ENCODE results near the gene LRRC25.
A peak's percentile ranks its signal among the peaks of the same experiment; 100 is the strongest.

The LRRC25 gene

GRCh38 chr19:18373892-18374629, 23.4 kb downstream of the LRRC25 start (continued):
- no peak for TF ChIP-seq ZFP3 (tag by site-specific recombination; IDR thresholded peaks at IDR 0.05; ENCODE audit: low read depth)
- no peak for TF ChIP-seq ZNF239 (tag by site-specific recombination; IDR thresholded peaks at IDR 0.05)
- TF ChIP-seq ATF2 (tag by site-specific recombination; IDR thresholded peaks at IDR 0.05; ENCODE audit: low read depth): no peak
- no peak for TF ChIP-seq ZNF157 (tag by site-specific recombination; IDR thresholded peaks at IDR 0.05)
- TF ChIP-seq SALL2 (tag by site-specific recombination; IDR thresholded peaks at IDR 0.05; ENCODE audit: borderline replicate concordance): no peak
- TF ChIP-seq ZSCAN23 (tag by site-specific recombination; IDR thresholded peaks at IDR 0.05): no peak
- no peak for TF ChIP-seq ZNF302 (tag by site-specific recombination; IDR thresholded peaks at IDR 0.05; ENCODE audit: low read depth)
- TF ChIP-seq ZNF366 (tag by site-specific recombination; conservative IDR thresholded peaks at IDR 0.05): peak; percentile 95
- TF ChIP-seq ZNF654 (tag by site-specific recombination; IDR thresholded peaks at IDR 0.05; ENCODE audit: low read depth): no peak
- TF ChIP-seq ZBTB44 (tag by site-specific recombination; IDR thresholded peaks at IDR 0.05): no peak
- no peak for TF ChIP-seq ZNF561 (tag by site-specific recombination; IDR thresholded peaks at IDR 0.05; ENCODE audit: borderline replicate concordance)
- TF ChIP-seq ZNF174 (tag by site-specific recombination; IDR thresholded peaks at IDR 0.05): no peak
- no peak for TF ChIP-seq ZNF571 (tag by site-specific recombination; IDR thresholded peaks at IDR 0.05)
- peak; percentile 62; the same call in 1 of the 2 replicates for TF ChIP-seq ZNF558 (tag by site-specific recombination; IDR thresholded peaks at IDR 0.05)
- TF ChIP-seq ZNF19 (tag by site-specific recombination; IDR thresholded peaks at IDR 0.05; ENCODE audit: low read depth): no peak
- no peak for TF ChIP-seq KLF10 (tag by site-specific recombination; IDR thresholded peaks at IDR 0.05)
- TF ChIP-seq HOXC10 (CRISPR knock-in tag; IDR thresholded peaks at IDR 0.05): no peak
- TF ChIP-seq HOXA7 (CRISPR knock-in tag; IDR thresholded peaks at IDR 0.05; ENCODE audit: borderline replicate concordance): no peak
- TF ChIP-seq TSHZ1 (tag by site-specific recombination; IDR thresholded peaks at IDR 0.05; ENCODE audit: borderline replicate concordance): no peak
- TF ChIP-seq KLF16 (tag by site-specific recombination; IDR thresholded peaks at IDR 0.05): peak; percentile 64; the same call in 1 of the 2 replicates
- no peak for TF ChIP-seq ZNF416 (tag by site-specific recombination; IDR thresholded peaks at IDR 0.05)
- TF ChIP-seq ZBTB1 (tag by site-specific recombination; IDR thresholded peaks at IDR 0.05): no peak
- no peak for TF ChIP-seq ZNF155 (tag by site-specific recombination; IDR thresholded peaks at IDR 0.05)
- TF ChIP-seq ZBTB17 (tag by site-specific recombination; IDR thresholded peaks at IDR 0.05): peak; percentile 69
- 0 out of 2 replicates have a peak, but pooled peaks have one; percentile 10 for TF ChIP-seq ZSCAN4 (tag by site-specific recombination; IDR thresholded peaks at IDR 0.05)
- no peak for TF ChIP-seq ZBTB20 (tag by site-specific recombination; IDR thresholded peaks at IDR 0.05)
- no peak for TF ChIP-seq ZNF585B (tag by site-specific recombination; IDR thresholded peaks at IDR 0.05)
- TF ChIP-seq ZNF274 (IDR thresholded peaks at IDR 0.05; ENCODE audit: low read length): no peak
- TF ChIP-seq ZNF274 (tag by site-specific recombination; IDR thresholded peaks at IDR 0.05; ENCODE audit: borderline replicate concordance): no peak
- peak; percentile 48 for TF ChIP-seq REST (tag by site-specific recombination; IDR thresholded peaks at IDR 0.05)

All from HEK293 (cell line).